Measurements from ENCODE around the gene PLA2G10.
A peak's percentile ranks its signal among the peaks of the same experiment; 100 is the strongest.

The PLA2G10 gene

DNA sequence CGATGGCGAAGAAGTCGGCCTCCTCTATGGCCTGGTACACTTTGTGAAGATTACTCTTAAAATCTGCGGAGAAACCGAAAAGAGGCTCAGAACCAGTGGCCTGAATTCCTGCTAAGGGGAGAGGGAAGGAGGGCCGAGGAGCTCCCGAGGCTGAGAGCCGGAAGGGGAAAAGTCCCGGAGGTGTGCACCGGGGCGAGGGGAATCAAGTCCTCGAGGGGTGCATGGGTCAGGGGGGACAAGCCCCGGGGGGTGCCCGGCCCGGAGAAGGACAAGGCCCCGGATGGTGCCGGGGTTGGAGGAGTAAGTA is 64.5 kb downstream of the PLA2G10 start:
- H3K9me3 Mint-ChIP-seq: peaks cover 4% of the 10 kb centered on the region
- TF ChIP-seq CTCF (IDR thresholded peaks at IDR 0.05): no peak
- peak overlapping the region; percentile 98 for H3K4me3 Mint-ChIP-seq
- H3K4me1 Mint-ChIP-seq: peaks cover 28% of the 10 kb centered on the region
- peak overlapping the region; percentile 98 for H3K27ac Mint-ChIP-seq
- H3K27me3 Mint-ChIP-seq (ENCODE audit: low read depth, poor library complexity): no peaks in the 10 kb centered on the region
- H3K36me3 Mint-ChIP-seq (ENCODE audit: low read depth): peaks cover 34% of the 10 kb centered on the region
- no peak for DNase-seq

GRCh38 chr16:14628806-14629611 is 65.1 kb downstream of the PLA2G10 start:
- peaks cover 23% of the 10 kb centered on the region for H3K4me1 Mint-ChIP-seq
- H3K4me3 Mint-ChIP-seq: peak overlapping the region; percentile 98
- peaks cover 4% of the 10 kb centered on the region for H3K9me3 Mint-ChIP-seq
- H3K27ac Mint-ChIP-seq: peak overlapping the region; percentile 98
- DNase-seq: no peak
- no peaks in the 10 kb centered on the region for H3K27me3 Mint-ChIP-seq (ENCODE audit: low read depth, poor library complexity)
- peaks cover 37% of the 10 kb centered on the region for H3K36me3 Mint-ChIP-seq (ENCODE audit: low read depth)
- TF ChIP-seq CTCF (IDR thresholded peaks at IDR 0.05): no peak

DNA sequence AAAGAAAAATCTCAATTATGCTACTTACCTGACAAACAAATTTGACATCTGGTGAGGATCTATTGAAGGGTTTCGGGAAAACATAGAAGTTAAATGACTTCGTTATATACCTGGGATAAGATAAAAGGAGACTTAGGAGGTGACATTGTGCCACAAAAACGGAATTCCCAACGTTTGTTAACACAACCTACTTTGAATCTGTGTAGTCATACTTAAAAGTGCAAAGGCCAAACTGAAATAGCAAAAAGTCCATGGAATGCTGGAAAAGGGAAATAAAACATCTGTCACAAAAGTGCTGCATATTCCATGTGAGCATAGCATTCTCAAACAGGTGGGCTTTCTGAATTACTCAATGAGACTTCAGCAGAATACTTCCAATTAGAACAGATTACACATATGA is 67.0 kb downstream of the PLA2G10 start:
- H3K27ac Mint-ChIP-seq: no peak overlapping the region
- H3K9me3 Mint-ChIP-seq: peaks cover 4% of the 10 kb centered on the region
- no peak for DNase-seq
- H3K27me3 Mint-ChIP-seq (ENCODE audit: low read depth, poor library complexity): no peaks in the 10 kb centered on the region
- peaks cover 54% of the 10 kb centered on the region for H3K36me3 Mint-ChIP-seq (ENCODE audit: low read depth)
- H3K4me1 Mint-ChIP-seq: peaks cover 15% of the 10 kb centered on the region
- H3K4me3 Mint-ChIP-seq: no peak overlapping the region
- no peak for TF ChIP-seq CTCF (IDR thresholded peaks at IDR 0.05)

Measured in nephron progenitor cell (in vitro differentiated cells).